ENCODE measurements around the gene GSG1L.

The GSG1L gene

GRCh38 chr16:27863377-27863776, 200.1 kb downstream of the GSG1L start:
- DNase-seq (ENCODE audit: low spot score) = no peak
- Histone ChIP-seq H3K4me3 (no peak overlapping the region), H3K27ac (no peak overlapping the region)
- TF ChIP-seq CTCF (IDR thresholded peaks at IDR 0.05) = no peak

GRCh38 chr16:27862953-27863352, 200.6 kb downstream of the GSG1L start:
- H3K27ac ChIP-seq = no peak overlapping the region
- H3K4me3 ChIP-seq = no peak overlapping the region
- no peak for TF ChIP-seq CTCF (IDR thresholded peaks at IDR 0.05)
- DNase-seq (ENCODE audit: low spot score) = no peak

GRCh38 chr16:27860091-27860490, 203.4 kb downstream of the GSG1L start:
- no peak for TF ChIP-seq CTCF (IDR thresholded peaks at IDR 0.05)
- no peak for DNase-seq (ENCODE audit: low spot score)
- no peak overlapping the region for H3K4me3 ChIP-seq
- no peak overlapping the region for H3K27ac ChIP-seq

GRCh38 chr16:27859020-27859419, 204.5 kb downstream of the GSG1L start:
- H3K4me3 ChIP-seq = no peak overlapping the region
- no peak for DNase-seq (ENCODE audit: low spot score)
- no peak for TF ChIP-seq CTCF (IDR thresholded peaks at IDR 0.05)

GRCh38 chr16:27853651-27854050, 209.9 kb downstream of the GSG1L start:
- Histone ChIP-seq H3K4me3 (no peak overlapping the region), H3K27ac (peak overlapping the region in 1 of 2 donors; percentile 33)
- no peak for DNase-seq (ENCODE audit: low spot score)
- TF ChIP-seq CTCF (IDR thresholded peaks at IDR 0.05) = no peak

More at GRCh38 chr16:27859020-27859419, 204.5 kb downstream of the GSG1L start:
- no peak overlapping the region for H3K27ac ChIP-seq

GRCh38 chr16:27853101-27853500, 210.4 kb downstream of the GSG1L start:
- DNase-seq (ENCODE audit: low spot score) = no peak

More at GRCh38 chr16:27853101-27853500, 210.4 kb downstream of the GSG1L start:
- H3K27ac ChIP-seq = peak overlapping the region in 1 of 2 donors; percentile 33
- TF ChIP-seq CTCF (IDR thresholded peaks at IDR 0.05) = no peak
- no peak overlapping the region for H3K4me3 ChIP-seq

All from coronary artery (tissue), 2 donors.